Subcutaneous adipose tissue (tissue), 4 donors: ENCODE data around the gene ZNF653. TPM values are rescaled to one million over a fixed set of nuclear protein-coding genes. Genes with fewer than 3 reads are reported as not detected.

Experiments used
- CTCF ChIP-seq: fragments of 450-650 bp; IDR thresholded peaks from one replicate; pipeline ENCODE4 v1.5.1; 2016; ENCODE audit warnings: low read depth, mild to moderate bottlenecking, control low read depth, antibody characterized with exemption, moderate library complexity
- total RNA-seq, 4 donors: library from RNA; depleted of rRNA; stranded (reverse); fragments of >200 nt; gene quantifications; one replicate each; pipeline ENCODE4 v1.1.0, GENCODE V29; 2016

The ZNF653 gene
- total RNA-seq, 4 donors from 2014 or later = 0.98 to 4.7 (median 3.4) TPM

DNA sequence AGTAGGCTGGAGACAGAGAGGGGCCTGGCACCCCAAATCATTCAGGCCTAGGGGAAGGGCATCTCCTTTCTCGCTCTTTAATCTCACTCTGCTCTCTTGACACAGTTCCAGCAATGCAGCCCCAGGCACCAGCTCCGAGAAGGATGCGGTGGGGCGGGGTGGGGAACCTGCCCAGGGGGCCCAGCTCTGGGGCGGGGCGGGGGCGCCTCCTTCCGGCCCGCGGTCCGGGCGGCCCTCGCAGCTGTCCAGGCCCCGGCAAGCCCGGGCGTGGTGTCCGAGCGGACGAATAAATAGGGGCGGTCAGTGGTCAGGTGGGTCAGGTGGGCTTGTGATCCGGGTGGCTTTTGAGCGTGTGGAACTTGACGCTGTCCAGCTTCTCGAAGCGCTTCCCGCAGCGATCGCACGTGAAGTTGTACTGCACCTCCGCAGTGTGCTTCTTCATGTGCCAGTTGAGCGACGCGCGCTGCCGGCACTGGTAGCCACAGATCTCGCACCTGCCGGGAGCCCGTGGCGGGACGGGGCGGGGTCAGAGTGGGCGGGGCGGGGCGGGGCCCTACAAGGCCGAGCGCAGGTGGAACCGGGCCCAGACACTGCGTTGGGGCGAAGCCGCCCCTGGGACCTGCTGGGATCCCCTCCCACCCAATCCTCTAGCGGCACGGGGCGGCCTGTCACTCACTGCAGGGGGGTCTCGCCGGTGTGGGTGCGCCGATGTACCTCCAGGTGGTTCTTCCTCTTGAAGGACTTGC is 22.1 kb downstream of the ZNF653 start:
- TF ChIP-seq CTCF = no peak

GRCh38 chr19:11482384-11483050 is 23.1 kb downstream of the ZNF653 start:
- no peak for TF ChIP-seq CTCF

- TF ChIP-seq CTCF = no peak
Measured at GRCh38 chr19:11481534-11482383, 23.9 kb downstream of the ZNF653 start.

GRCh38 chr19:11480715-11481533 is 24.7 kb downstream of the ZNF653 start, which contains the start of gene ELAVL3:
TSS of gene ELAVL3 (minus strand) at chr19:11481046. CDS start at chr19:11480608, 438 bp downstream.
- TF ChIP-seq CTCF = no peak

- no peak for TF ChIP-seq CTCF
Measured at GRCh38 chr19:11479898-11480714, 25.5 kb downstream of the ZNF653 start.
